ENCODE measurements around the gene GABRQ. TPM values are rescaled to one million over a fixed set of nuclear protein-coding genes. Genes with fewer than 3 reads are reported as not detected.

GABRQ gene
- 1 to 10 TPM in 2 of 8 experiments, under 1 TPM in 6; 0.22 to 2.5 (median 0.37) TPM for total RNA-seq

DNA sequence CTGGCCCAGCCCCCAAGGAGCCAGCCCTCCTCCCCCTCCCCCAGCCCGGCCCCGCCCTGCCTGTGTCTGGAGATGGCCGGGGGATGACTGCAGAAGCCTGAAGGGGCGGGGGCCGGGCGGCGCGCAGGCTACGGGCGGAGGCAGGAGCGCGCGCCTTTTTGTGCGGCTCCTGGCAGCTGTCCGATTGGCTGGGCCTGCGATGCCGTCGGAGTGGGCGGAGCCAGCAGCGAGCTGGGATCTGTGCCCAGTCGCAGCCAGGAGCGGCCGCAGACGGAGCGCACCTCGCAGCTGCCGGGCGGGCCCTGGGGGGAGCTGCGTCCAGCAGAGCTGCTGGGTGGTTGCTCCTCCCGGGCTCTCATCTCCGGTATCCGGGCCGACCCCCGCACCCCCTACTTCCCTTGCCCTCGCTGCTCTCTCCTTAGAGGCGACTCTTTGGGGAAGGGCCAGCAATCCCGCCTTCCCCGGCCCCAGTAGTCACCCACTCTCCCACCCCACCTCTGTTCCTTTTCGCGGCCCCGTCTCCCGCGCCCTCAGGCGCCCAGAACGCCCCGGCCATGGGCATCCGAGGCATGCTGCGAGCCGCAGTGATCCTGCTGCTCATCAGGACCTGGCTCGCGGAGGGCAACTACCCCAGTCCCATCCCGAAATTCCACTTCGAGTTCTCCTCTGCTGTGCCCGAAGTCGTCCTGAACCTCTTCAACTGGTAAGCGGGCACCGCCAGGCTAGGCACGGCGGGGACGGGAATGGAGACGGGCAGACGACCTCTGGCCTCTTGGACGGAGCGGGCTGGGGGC lies at the start of gene GABRQ:
TSS of gene GABRQ (plus strand) at position 247 of the 794 bp plus-strand sequence. CDS start at position 555, 308 bp downstream.
- Histone ChIP-seq H3K4me1 (replicated peaks in 1 of 2) (peaks cover 0 to 16% of the 10 kb centered on the region in 2 donors), H3K4me3 (peak within 1 kb of the TSS; percentile 25 to 40 (median 29)), H3K27ac (no peak within 1 kb of the TSS)
- WGBS, 10 experiments, result no CpG with 5 or more reads among the region's 64 CpGs
- in situ Hi-C loops (cut with MboI; ENCODE audit: low pct_unique_long_range_greater_than_20kb in 2 of 9, low sequenced_read_pairs in 9 of 9, unreplicated experiment in 9 of 9), result loop anchor here in 7 of 9 experiments (25.0 kb wide), 3 partner anchors 174 to 901 kb away; partner anchors contain the start of gene CNGA2 (in 2 of the 7)
- ATAC-seq (replicated peaks in 6 of 8), result peak; percentile 75 to 94 (median 88)

DNA sequence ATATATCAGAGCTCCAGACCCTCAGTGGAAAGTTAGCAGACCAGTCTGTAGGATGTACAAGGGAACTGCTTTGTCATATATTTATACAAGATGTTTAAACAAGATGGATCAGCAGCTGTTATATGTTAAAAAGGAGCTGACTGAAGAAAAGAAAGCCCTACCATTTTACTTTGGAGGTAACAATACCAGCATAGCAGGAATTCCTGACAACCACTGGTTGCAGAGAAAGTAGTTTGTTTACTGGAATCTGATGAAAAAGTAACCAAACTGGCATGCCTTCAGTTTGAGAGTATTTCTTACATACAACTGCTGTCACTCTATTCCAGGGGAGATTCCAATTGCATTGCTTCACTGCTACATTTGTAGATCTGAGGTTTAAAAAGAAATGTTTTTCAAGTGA lies 49.5 kb upstream of the GABRQ start:
- in situ Hi-C loops (cut with MboI; ENCODE audit: low pct_unique_long_range_greater_than_20kb in 2 of 9, low sequenced_read_pairs in 9 of 9, unreplicated experiment in 9 of 9), result no loop called here
- peak in 2 of 8 experiments; percentile 31 to 36 for ATAC-seq (replicated peaks in 6 of 8)
- Histone ChIP-seq H3K27ac (no peak overlapping the region), H3K4me1 (replicated peaks in 1 of 2) (no peaks in the 10 kb centered on the region), H3K4me3 (no peak overlapping the region)

DNA sequence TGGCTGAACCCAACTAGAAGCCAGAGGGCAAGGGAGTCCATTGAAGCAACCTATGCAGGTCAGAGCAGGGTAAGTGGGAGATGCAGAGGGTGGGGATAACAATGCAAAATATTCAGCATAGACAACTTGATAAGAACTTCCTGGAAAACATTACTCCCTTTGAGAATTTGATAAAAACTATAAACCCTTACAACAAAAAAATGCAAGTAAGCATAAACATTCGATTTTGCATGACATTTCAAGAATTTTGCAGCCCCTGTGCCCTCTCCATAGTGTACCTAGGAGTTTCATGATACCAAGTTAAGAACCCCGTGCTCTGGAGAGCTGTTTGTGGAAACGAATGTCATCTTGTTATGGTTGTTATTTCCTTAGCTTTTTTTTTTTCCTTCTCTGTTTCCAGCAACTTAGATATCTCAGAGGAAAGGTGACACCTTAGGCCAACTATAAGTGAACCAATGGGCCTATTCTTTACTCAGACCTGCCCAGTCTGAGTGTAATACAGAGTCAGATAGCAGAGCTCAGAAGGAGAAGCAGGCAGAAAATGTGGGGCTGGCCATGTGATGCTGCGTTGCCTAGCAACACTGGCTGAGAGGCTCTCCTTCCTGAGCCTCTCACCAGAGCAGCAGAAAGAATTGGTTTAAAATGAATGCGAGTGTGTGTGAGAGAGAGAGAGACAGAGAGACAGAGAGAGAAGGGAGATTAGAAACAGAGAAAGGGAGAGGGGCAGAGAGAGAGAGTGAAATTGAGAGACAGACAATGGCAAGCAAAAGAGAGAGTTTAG lies 36.7 kb upstream of the GABRQ start:
- Histone ChIP-seq H3K4me1 (replicated peaks in 1 of 2) (peaks cover 10 to 15% of the 10 kb centered on the region in 2 donors), H3K27ac (no peak overlapping the region), H3K4me3 (no peak overlapping the region)
- peak in 7 of 8 experiments; percentile 77 to 99 (median 99) for ATAC-seq (replicated peaks in 6 of 8)
- in situ Hi-C loops (cut with MboI; ENCODE audit: low pct_unique_long_range_greater_than_20kb in 2 of 9, low sequenced_read_pairs in 9 of 9, unreplicated experiment in 9 of 9), result no loop called here
- WGBS, 10 experiments, result 0 to 55% (median 0%) methylated on average over 1 to 4 of the region's 5 CpGs; no CpG with 5 or more reads in 3 of the 10 experiments

DNA sequence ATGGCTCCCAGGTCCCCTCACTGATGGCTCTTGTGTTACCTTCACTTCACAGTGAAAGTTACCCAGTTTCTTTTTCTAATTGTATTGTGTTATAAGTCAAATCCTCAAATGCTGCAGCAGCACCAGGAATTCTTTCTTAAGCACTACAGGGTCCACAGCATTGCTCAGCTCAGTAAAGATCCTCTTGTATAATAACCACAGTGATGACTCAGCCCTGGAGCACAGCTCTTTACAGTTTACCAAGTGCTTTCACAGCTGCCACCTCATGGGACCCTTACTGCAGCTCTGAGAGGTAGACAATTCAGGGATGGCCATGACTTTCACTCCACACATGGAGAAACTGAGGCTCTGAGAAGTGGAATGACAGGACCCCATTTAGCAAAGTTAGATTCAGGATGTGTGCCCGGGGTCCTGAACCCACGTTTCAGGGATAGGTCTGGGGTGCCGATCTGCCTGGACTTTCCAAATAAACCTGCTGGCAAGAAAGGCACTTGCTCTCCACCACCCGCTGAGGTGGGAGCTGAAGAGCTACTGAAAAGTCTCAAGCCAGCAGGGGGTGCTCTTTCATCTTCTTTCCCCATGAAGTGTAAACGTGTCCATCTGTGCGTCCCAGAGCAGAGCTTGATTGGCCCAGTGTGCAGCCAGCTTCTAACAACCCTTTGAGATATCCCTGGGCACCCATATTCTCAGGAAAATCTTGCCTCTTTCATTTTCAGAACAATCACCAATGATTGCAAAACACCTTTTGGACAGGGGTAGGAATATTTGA lies 35.7 kb upstream of the GABRQ start:
- Histone ChIP-seq H3K4me3 (no peak overlapping the region), H3K4me1 (replicated peaks in 1 of 2) (peaks cover 10 to 15% of the 10 kb centered on the region in 2 donors), H3K27ac (no peak overlapping the region)
- WGBS, 10 experiments, result 35 to 80% methylated on average over 3 to 4 of the region's 6 CpGs; no CpG with 5 or more reads in 8 of the 10 experiments
- in situ Hi-C loops (cut with MboI; ENCODE audit: low pct_unique_long_range_greater_than_20kb in 2 of 9, low sequenced_read_pairs in 9 of 9, unreplicated experiment in 9 of 9), result no loop called here
- ATAC-seq (replicated peaks in 6 of 8), result peak in 5 of 8 experiments; percentile 60 to 78 (median 71)

DNA sequence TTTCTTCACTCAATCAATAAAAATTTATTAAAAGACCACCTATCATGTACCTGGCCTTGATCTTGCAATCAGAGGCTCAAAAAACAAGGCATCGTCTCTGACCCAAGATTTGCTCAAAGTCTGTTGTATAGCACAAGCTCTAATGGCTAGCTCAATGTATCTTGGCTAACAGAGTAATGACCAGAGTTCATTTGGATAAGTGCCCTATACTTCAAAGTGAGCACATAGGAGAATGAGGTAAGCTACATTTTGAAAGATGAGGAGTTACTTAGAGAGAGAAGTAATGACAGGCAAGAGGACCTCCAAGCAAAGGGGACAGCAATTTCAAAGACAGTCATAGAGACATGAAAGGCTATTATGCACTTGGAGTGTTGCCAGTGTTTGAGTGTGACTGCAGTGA lies 22.9 kb upstream of the GABRQ start:
- WGBS, 10 experiments, result 20 to 31% methylated on average over 1 of the region's 1 CpG; no CpG with 5 or more reads in 8 of the 10 experiments
- in situ Hi-C loops (cut with MboI; ENCODE audit: low pct_unique_long_range_greater_than_20kb in 2 of 9, low sequenced_read_pairs in 9 of 9, unreplicated experiment in 9 of 9), result no loop called here
- Histone ChIP-seq H3K27ac (no peak overlapping the region), H3K4me3 (no peak overlapping the region), H3K4me1 (replicated peaks in 1 of 2) (no peaks in the 10 kb centered on the region)
- ATAC-seq (replicated peaks in 6 of 8), result peak in 2 of 8 experiments; percentile 10 to 50

DNA sequence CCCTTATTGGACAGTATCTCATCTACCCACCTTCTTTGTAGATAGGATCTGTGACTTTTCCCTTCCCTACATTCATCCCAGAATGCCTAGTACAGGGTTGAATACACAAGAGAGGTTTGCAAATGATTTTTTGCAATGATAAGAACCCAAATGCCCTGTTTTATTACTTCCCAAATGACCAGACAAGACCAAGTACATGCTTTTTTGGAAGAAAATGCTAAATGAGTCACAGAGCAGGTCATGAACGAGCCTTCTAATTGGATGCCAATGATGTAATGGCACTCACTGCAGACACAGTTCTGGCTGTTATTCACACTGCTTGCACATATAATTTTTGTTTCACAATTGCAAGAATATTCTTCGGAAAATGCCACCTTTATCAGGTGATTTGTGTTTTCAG lies 17.8 kb upstream of the GABRQ start:
- Histone ChIP-seq H3K4me3 (no peak overlapping the region), H3K4me1 (replicated peaks in 1 of 2) (no peaks in the 10 kb centered on the region), H3K27ac (no peak overlapping the region)
- WGBS, 10 experiments, result 8 to 100% (median 60%) methylated on average over 1 to 2 of the region's 2 CpGs; no CpG with 5 or more reads in 4 of the 10 experiments
- peak in 1 of 8 experiments; percentile 31 for ATAC-seq (replicated peaks in 6 of 8)
- in situ Hi-C loops (cut with MboI; ENCODE audit: low pct_unique_long_range_greater_than_20kb in 2 of 9, low sequenced_read_pairs in 9 of 9, unreplicated experiment in 9 of 9), result no loop called here

DNA sequence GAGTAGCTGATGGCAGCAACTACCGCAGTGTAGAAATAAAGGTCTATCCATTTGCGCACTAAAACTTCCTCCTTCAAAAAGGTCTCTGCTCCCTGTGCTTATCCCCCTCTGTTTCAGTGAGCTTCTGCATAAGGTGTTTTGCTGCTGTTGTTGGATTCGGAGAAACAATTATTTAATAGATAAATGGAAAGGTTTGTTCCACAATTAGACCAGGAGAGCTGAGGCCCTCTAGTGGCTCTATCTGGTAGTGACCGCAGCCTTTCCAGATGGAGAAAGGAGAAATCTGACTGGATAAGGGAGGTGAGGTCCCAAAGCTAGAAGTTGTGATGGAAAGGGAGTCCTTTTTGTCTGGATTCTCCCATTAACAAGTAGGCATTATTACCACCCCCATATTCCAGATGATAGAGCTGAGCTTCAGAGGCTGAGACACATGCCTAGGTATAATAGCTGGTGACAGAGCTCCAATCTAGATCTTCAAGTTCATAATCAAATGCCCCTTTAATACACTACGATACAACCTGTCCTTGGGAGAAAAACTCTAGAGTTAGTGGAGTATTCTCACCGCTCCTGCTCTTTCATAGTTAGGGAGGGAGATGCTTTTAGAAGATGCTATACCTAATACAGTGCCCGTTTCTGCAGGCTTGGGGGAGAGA lies 5.1 kb upstream of the GABRQ start:
- Histone ChIP-seq H3K4me3 (no peak overlapping the region), H3K27ac (no peak overlapping the region), H3K4me1 (replicated peaks in 1 of 2) (no peaks in the 10 kb centered on the region)
- 0 to 90% (median 50%) methylated on average over 2 to 3 of the region's 7 CpGs; no CpG with 5 or more reads in 5 of the 10 experiments for WGBS, 10 experiments
- peak in 2 of 8 experiments; percentile 20 to 37 for ATAC-seq (replicated peaks in 6 of 8)
- in situ Hi-C loops (cut with MboI; ENCODE audit: low pct_unique_long_range_greater_than_20kb in 2 of 9, low sequenced_read_pairs in 9 of 9, unreplicated experiment in 9 of 9), result loop anchor here in 7 of 9 experiments (25.0 kb wide), 3 partner anchors 180 to 895 kb away; partner anchors contain the start of gene CNGA2 (in 2 of the 7)

DNA sequence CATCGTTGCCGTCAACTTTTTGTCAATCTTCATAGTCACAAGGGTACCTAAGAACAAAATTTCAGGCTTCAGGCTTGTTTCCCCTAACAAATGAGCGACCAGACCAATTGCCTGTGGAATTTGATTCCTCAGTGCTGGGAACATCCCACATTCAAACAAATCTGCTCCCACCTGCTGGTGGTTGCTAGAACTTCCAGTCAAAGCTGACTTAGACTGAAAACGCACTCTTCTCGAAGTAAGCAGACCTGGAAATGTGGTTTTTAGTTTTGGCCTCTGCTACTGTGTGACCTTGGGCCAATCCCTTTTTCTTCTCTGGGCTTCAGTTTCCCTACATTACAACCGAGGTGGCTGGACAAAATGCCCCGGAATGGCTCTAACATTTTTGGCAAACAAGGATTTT lies 1.8 kb upstream of the GABRQ start:
- peak in 4 of 8 experiments; percentile 13 to 59 (median 23) for ATAC-seq (replicated peaks in 6 of 8)
- H3K4me1 ChIP-seq (replicated peaks in 1 of 2), result peaks cover 0 to 6% of the 10 kb centered on the region in 2 donors
- in situ Hi-C loops (cut with MboI; ENCODE audit: low pct_unique_long_range_greater_than_20kb in 2 of 9, low sequenced_read_pairs in 9 of 9, unreplicated experiment in 9 of 9), result loop anchor here in 7 of 9 experiments (25.0 kb wide), 3 partner anchors 176 to 899 kb away; partner anchors contain the start of gene CNGA2 (in 2 of the 7)
- H3K27ac ChIP-seq, result no peak overlapping the region
- 0 to 5% (median 0%) methylated on average over 1 to 7 of the region's 7 CpGs; no CpG with 5 or more reads in 4 of the 10 experiments for WGBS, 10 experiments
- H3K4me3 ChIP-seq, result no peak overlapping the region

DNA sequence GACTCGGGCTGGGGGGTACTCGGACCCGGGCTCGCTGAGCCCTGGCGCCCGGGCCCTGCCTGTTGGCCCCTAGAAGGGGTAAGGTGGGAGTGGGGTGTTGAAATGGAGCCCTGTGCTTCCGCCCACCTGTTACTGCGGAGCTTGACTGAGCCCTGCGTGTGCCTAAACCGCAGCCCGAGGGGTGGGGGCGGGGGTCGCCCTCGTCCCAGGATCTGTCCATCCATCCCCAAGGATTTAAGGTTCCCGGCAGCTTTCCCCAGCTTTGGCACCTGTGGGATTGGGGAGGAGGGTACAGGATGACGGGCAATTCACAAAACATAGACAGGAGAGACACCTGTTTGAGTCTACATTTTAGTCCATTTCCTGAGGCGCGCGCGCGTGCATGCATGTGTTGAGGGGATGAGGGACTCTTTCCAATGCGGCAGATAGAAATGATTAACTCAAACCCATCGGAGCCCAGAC lies 779 bp downstream of the GABRQ start:
- WGBS, 10 experiments, result 0 to 17% (median 17%) methylated on average over 1 to 6 of the region's 23 CpGs; no CpG with 5 or more reads in 7 of the 10 experiments
- H3K4me1 ChIP-seq (replicated peaks in 1 of 2), result peaks cover 3 to 19% of the 10 kb centered on the region in 2 donors
- H3K4me3 ChIP-seq, result peak overlapping the region in 3 of 5 donors; percentile 29 to 40 (median 35)
- ATAC-seq (replicated peaks in 6 of 8), result no peak
- in situ Hi-C loops (cut with MboI; ENCODE audit: low pct_unique_long_range_greater_than_20kb in 2 of 9, low sequenced_read_pairs in 9 of 9, unreplicated experiment in 9 of 9), result loop anchor here in 7 of 9 experiments (25.0 kb wide), 3 partner anchors 174 to 901 kb away; partner anchors contain the start of gene CNGA2 (in 2 of the 7)
- H3K27ac ChIP-seq, result no peak overlapping the region

DNA sequence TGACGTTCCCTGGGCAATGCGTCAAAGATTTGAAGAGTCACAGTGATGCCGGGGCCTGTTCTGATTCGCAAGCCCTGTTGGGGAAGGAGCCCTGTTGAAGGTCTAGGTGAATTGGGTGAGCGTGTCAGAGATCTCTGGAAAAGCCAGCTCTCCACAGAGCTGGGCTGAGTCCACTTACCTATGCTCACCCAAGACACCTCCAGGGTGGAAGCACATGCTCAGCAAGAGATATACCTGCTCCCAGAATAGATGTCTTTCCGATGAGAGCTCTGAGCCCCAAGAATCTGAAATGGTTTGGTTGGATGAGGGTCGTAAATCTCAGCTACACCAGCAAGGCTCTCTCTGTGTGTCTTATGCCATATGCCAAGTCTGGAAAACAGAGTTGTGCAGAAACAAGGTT lies 1.7 kb downstream of the GABRQ start:
- WGBS, 10 experiments, result 26% methylated on average over 3 of the region's 7 CpGs; no CpG with 5 or more reads in 9 of the 10 experiments

DNA sequence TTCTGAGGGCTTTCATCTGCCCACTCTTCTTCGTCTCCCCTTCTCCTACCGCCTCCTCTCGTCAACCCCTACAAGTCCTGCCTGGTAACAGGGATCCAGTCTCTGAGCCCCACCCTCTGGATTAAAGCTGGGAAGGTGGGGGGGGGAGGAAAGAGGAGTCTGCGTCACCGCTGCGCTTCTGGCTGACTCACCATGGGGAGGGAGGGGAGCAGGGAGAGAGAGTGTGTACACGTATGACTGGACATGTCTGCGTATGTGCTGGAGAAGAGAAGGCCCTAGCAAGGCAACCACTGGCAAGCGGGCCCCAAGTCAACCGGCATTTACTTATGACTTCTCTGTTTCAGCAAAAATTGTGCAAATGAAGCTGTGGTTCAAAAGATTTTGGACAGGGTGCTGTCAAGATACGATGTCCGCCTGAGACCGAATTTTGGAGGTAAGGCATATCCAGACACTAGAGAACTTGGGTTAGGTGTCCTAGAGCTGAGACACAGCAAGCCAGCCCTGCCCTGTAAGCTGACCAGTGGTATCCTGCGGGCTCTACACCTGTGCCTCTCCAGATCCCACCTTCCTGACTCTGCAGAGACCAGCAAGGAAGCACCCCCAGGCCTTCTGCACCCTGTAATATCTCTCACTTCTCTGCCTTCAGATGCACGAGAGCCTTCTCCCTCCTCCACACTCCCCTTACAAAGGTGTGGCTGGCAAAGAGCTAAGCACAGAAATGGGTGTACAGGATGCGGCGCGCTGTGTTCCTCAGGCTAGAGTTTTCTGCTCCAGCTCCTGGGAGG lies 2.5 kb downstream of the GABRQ start:
- Histone ChIP-seq H3K27ac (no peak overlapping the region), H3K4me1 (replicated peaks in 1 of 2) (peaks cover 3 to 19% of the 10 kb centered on the region in 2 donors), H3K4me3 (no peak overlapping the region)
- in situ Hi-C loops (cut with MboI; ENCODE audit: low pct_unique_long_range_greater_than_20kb in 2 of 9, low sequenced_read_pairs in 9 of 9, unreplicated experiment in 9 of 9), result loop anchor here in 7 of 9 experiments (25.0 kb wide), 3 partner anchors 172 to 903 kb away; partner anchors contain the start of gene CNGA2 (in 2 of the 7)
- ATAC-seq (replicated peaks in 6 of 8), result peak in 6 of 8 experiments; percentile 37 to 62 (median 47)
- WGBS, 10 experiments, result 40 to 100% (median 85%) methylated on average over 1 to 10 of the region's 18 CpGs; no CpG with 5 or more reads in 6 of the 10 experiments

More for the DNA sequence above, 1.7 kb downstream of the GABRQ start:
- H3K4me3 ChIP-seq, result no peak overlapping the region
- H3K27ac ChIP-seq, result no peak overlapping the region
- ATAC-seq (replicated peaks in 6 of 8), result no peak
- peaks cover 3 to 19% of the 10 kb centered on the region in 2 donors for H3K4me1 ChIP-seq (replicated peaks in 1 of 2)
- in situ Hi-C loops (cut with MboI; ENCODE audit: low pct_unique_long_range_greater_than_20kb in 2 of 9, low sequenced_read_pairs in 9 of 9, unreplicated experiment in 9 of 9), result loop anchor here in 7 of 9 experiments (25.0 kb wide), 3 partner anchors 173 to 902 kb away; partner anchors contain the start of gene CNGA2 (in 2 of the 7)

All from motor neuron (in vitro differentiated cells).